Measurements from ENCODE around the gene TTC39A.
A peak's percentile ranks its signal among the peaks of the same experiment; 100 is the strongest.
"Not testable (repeated sequence)": the region's sequence is repeated elsewhere in the genome, so short reads cannot be mapped to it uniquely, and the experiment has no call there.

TTC39A gene

DNA sequence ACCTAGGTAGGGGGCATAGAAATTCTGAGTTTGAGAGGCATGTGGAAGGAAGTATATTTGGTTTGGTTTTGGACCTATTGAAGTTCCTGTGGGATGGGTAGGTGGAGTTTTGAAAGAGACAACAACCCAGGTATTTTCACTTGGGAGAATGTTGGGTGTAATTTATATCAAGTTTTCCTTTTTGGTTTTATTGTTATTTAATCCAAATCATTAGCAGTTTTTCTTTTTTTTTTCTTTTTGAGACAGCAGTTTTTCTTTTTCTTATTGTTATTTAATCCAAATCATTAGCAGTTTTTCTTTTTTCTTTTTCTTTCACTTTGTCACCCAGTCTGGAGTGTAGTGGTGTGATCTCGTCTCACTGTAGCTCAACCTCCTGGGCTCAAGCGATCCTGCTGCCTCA, 64.2 kb downstream of the TTC39A start:
- no peak for DNase-seq (ENCODE audit: low read depth)

DNA sequence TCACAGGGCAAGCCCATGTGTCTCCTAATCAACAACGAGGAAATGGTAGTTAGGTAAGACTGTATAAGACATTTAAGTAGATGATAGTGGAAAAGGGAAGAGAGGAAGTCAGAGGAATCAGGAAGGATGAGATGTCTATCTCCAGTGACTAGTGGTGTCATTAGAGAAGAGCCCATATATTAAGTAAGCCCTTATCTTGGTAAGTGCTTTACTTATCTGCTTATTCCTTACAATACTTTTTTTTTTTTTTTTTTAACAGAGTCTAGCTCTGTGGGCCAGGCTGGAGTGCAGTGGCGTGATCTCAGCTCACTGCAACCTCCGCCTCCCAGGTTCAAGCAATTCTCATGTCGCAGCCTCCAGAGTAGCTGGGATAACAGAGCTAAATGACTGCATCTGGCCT, 64.7 kb downstream of the TTC39A start:
- DNase-seq (ENCODE audit: low read depth): no peak

DNA sequence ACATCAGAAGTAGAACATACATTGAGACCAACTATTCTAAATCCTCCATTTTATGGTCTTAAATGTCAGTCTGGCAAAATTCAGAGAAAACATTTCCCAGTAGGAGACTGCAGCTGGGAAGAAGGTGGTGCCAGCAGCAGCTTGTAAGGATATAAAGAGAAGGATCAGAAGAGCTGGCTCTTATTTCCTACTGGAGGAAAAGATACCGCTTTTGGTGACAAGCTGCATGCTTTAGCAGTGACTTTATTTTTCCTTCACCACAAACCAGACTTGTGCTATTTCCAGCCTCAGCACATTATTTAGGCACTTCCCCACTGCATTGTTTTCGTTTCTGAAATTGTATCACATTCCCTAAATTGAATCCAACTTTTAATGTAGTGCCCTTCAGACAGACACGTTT, 65.9 kb downstream of the TTC39A start:
- DNase-seq (ENCODE audit: low read depth): peak; percentile 65

DNA sequence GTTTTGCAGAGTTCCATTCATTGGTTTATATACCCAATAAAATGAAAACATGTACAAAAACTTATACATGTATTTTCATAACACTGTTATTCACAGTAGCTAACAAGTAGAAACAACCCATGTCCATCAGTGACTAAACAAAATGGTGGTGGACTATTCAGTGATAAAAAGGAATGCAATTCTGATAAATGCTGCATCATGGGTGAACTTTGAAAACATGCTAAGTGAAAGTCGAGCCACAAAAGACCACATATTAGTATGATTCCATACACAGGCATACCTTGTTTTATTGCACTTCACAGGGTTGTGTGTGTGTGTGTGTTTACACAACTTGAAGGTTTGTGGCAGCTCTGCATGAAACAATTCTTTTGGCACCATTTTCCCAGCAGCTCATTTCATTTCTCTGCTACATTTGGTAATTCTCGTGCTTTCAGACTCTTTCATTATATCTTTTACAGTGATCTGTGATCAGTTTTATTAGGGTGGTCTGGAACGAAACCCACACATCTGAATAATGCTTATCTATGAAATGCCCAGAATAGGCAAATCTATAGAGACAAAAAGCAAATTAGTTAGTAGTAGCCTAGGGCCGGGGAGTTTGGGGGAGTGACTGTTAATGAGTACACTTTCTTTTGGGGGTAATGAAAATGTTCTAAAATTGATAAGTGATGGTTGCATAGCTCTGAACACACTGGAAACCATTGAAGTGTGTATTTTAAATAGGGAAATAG, 67.0 kb downstream of the TTC39A start:
- no peak for DNase-seq (ENCODE audit: low read depth)

DNA sequence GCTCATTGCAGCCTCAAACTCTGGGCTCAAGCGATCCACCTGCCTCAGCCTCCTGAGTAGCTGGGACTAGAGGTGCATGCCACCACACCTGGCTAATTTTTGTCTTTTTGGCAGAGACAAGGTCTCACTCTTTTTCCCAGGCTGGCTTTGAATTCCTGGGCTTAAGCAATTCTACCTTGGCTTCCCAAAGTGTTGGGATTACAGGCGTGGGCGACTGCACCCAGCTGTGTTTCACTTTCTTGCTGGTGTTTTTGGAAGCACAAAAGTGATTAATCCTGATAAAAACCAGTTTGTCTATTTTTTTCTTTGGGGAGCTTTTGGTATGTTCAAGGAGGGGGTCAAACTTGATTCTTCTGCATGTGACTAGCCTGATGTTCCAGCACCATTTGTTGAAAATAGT, 75.0 kb downstream of the TTC39A start:
- no peak for DNase-seq (ENCODE audit: low read depth)

DNA sequence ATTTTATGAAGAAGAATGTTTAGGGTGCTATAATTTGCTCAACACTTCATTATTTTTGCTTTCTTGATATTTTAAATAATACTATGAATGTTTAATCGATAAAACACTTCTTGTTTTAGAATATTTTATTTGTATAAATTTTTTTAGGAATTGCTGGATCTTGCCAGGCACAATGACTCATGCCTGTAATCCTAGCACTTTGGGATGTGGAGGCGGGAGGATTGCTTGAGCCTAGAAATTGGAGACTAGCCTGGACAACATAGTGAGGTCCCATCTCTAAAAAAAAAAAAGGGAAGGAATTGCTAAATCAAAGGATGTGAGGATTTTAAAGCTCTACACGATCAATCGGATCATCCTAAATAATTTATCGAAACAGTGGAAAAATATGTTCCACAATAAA, 76.7 kb downstream of the TTC39A start:
- no peak for DNase-seq (ENCODE audit: low read depth)

DNA sequence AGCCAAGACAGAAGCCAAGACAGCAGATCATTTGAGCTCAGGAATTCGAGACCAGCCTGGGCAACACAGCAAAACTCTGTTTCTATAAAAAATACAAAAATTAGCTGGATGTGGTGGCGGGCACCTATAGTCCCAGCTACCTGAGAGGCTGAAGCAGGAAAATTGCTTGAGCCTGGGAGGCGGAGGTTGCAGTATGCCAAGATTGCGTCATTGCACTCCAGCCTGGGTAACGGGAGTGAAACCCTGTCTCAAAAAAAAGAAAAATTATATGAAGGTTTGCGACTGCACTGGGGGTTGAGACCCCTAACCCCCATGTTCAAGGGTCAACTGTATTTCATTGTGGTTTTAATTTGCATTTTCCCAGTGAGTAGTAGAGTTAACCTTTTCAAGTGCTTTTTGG, 78.0 kb downstream of the TTC39A start:
- no peak for DNase-seq (ENCODE audit: low read depth)

DNA sequence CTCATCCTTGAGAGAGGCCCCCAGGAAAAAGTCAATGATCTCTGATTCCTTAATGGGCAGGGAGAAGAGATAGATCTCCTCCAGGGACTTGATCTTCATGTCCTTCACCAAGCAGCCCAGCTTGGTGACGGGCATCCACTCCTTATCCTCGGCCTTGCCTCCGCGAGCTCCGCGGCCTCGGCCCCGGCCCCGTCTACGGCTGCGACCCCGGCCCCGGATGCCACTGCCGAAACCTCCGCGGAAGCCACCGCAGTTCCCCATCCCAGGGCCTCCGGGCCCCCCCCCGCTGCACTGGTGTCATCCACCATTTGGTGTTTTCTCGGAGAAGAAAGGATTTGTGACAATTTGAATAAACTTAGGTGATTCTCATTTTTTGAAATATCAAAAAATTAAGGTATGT, 79.2 kb downstream of the TTC39A start:
- not testable (repeated sequence) for DNase-seq (ENCODE audit: low read depth)

DNA sequence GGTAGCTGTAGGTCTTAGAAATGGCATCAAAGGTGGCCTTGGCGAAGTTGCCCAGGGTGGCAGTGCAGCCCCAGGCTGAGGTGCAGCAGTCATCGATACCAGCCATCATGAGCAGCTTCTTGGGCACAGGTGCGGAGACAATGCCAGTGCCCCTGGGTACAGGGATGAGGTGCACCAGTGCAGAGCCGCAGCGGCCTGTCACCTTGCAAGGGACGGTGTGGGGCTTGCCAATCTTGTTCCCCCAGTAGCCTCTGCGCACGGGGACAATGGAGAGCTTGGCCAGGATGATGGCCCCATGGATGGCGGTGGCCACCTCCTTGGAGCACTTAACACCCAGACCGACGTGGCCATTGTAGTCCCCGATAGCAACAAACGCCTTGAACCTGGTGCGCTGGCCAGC, 79.6 kb downstream of the TTC39A start:
- not testable (repeated sequence) for DNase-seq (ENCODE audit: low read depth)

DNA sequence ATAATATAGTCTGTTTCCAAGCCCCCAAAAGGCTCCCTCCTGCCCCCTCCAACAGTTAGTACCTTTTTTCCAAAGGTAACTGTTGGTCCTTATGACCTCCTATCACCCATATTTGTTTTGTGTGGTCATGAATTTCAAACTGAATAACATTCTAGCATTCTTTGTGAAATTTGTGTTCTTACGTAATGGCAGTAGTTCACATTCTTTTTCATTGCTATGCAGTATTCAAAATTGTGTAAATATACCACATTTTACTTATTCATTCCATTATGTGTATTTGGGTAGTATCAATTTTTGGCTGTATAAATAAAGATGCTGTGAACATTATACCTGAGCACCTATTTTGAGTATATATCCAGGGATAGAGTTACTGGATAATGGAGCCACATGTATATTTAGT, 80.9 kb downstream of the TTC39A start:
- DNase-seq (ENCODE audit: low read depth): no peak

DNA sequence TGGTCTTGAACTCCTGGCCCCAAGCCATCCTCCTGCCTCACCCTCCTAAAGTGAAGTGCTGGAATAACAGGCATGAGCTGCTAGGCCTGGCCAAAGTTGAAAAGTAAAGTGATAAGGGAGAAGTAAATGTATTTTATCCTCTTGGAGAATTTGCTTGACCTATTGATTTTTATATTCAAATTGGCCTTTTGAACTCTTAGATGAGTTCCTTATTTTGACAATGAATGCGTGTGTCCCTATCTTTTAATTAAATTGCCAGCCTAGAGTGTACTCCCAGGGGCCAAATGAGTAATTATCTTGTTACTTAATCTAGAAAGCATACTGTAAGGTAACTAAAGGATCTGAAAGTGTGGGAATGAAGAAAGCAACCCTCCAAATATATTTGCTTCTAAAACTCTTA, 82.9 kb downstream of the TTC39A start:
- DNase-seq (ENCODE audit: low read depth): no peak

DNA sequence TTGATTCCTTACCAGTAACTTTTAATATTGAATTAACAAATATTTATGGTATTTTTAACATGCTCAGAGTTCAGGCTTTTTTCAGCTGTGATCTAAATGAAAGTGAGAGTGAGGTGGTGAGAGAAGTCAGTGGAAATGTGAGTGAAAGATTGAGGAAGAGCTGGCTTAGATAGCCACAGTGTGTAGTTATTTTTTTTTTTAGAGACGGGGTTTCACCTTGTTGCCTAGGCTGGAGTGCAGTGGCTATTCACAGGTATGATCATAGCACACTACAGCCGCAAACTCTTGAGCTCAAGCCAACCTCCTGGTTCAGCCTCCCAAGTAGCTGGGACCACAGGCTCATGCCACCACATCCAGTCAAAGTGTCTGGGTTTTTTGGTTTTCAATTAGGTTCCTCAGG, 83.3 kb downstream of the TTC39A start:
- DNase-seq (ENCODE audit: low read depth): no peak

DNA sequence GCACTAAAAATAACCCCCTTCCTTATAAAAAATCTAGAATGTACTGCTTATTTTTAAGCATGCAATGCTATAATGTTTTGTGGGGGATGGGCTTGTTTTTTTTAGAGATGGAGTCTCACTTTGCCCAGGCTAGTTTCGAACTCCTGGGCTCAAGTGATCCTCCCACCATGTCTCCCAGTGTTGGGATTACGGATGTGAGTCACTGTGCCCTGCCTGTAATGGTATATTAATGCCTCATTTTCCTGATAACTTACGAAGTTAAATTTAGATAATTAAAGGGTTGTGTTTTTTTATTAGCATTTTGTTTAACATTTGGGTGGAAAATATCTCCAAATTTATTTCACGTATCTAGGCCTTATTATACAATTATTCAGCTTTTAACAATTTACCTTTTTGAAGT, 87.8 kb downstream of the TTC39A start:
- DNase-seq (ENCODE audit: low read depth): no peak

DNA sequence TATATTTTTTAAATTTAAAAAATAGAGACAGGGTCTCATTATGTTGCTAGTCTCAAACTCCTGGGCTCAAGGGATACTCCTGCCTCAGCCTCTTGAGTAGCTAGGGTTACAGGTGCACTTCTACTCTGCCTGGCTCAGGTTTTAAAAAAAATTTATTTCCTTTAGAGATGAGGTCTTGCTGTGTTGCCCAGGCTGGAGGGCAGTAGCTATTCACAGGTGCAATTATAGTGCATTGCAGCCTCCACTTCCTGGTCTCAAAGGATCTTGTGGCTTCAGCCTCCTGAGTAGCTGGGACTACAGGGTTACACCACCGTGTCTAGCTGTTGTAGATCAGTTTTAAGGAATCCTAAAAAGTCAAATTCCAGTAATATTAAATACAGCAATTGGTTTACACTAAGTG, 89.2 kb downstream of the TTC39A start:
- no peak for DNase-seq (ENCODE audit: low read depth)

DNA sequence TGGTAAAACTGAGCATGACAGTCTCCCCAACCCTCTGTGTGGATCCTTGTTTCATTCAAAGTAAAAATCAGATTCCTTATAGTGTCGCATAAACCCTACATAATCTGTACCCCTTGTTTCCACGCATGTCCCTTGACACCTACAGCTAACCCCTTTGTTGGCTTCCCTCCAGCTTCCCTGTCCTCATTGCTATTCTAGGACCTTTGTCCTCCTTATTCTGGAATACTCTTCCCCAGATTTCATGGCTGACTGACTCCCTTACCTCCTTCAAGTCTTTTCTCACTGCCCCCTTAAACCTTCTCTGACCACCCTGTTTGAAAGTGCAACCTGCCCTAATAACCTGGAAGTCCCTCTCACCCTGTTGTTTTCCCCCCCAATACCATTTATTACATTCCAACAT, 90.3 kb downstream of the TTC39A start:
- no peak for DNase-seq (ENCODE audit: low read depth)

DNA sequence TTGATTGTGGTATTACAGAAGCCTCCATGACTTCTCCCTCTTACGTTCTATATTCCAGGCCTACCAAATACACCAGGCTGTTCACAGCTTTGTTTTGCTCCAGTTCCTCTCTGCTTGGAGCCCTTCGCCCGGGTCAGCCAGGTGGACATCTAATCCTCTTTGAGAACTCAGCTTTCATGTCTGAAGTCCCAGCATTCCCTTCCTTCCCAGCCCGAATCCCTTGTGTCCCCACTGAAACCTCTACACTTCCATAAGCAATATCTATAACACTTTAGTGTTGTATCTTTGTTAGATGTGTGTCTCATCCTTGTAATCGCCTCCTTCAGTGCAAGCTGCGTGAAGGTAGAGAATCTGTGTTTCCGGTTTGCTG, 92.3 kb downstream of the TTC39A start:
- DNase-seq (ENCODE audit: low read depth): peak; percentile 29

DNA sequence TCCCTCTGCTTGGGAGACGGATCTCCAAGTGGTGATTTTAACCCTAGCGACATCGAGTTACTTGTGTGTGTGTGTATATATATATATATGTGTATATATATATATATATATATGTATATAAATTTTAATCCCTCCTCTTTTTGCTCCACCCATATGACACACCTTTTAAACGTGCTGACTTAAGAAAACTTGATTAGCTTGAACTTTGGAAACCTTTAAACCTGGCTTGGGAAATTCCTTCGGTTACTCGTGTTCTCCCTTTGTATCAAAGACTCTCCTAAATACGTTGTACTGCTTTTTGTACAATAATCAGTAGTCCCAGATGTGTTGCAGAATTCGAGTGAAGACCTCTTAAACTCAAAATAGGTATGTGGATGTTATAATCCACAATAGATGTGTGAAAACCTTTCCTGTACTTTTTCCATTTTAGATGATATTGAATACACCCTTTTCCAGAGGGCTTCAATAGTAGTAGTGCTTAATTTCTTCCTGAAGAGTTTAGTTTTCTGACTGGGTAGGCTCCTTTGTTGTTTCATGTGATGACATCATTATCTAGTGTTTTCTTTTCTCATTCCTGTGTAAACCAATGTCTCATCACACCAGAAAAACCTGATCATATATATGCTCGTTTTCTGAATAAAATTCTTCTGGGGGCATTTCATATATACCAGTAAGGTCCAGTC, 92.9 kb downstream of the TTC39A start:
- peak; percentile 37 for DNase-seq (ENCODE audit: low read depth)

All from amniotic epithelial cell (primary cell).